ENCODE results near the gene ADAM8.
A peak's percentile ranks its signal among the peaks of the same experiment; 100 is the strongest.

The ADAM8 gene

GRCh38 chr10:133308421-133309099 is 31.9 kb upstream of the ADAM8 start, which contains the start of the genes TUBGCP2 and ZNF511:
TUBGCP2 (minus strand) TSS chr10:133308872; CDS start chr10:133302941, 5,931 bp downstream.
ZNF511 (plus strand) TSS chr10:133308914; CDS start chr10:133308944, 30 bp downstream.
- DNase-seq: peak; percentile 86

GRCh38 chr10:133307776-133308420 is 31.2 kb upstream of the ADAM8 start:
- DNase-seq: peak; percentile 66

- no peak for DNase-seq
Measured at GRCh38 chr10:133306941-133307379, 30.3 kb upstream of the ADAM8 start.

- DNase-seq: no peak
Measured at GRCh38 chr10:133306097-133306476, 29.4 kb upstream of the ADAM8 start.

DNA sequence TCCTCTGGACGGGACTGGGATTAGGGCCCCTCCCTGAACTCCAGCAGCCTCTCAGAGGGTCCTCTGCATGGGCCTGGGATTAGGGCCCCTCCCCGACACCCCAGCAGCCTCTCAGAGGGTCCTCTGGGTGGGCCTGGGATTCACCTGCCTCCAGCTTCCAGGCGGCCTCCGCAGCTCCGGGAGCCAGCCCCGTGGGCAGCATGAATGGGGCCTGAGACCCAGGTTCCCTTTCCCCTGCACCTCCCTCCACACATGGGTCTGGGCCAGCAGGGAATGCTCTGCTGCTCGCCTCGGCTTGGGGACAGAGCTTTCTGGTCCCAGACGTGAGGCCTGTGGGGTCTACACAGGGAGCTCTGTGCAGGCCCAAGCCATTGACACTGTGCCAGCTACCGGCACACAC is 26.5 kb upstream of the ADAM8 start:
- DNase-seq: no peak

GRCh38 chr10:133302230-133302629 is 25.6 kb upstream of the ADAM8 start:
- no peak for DNase-seq

DNA sequence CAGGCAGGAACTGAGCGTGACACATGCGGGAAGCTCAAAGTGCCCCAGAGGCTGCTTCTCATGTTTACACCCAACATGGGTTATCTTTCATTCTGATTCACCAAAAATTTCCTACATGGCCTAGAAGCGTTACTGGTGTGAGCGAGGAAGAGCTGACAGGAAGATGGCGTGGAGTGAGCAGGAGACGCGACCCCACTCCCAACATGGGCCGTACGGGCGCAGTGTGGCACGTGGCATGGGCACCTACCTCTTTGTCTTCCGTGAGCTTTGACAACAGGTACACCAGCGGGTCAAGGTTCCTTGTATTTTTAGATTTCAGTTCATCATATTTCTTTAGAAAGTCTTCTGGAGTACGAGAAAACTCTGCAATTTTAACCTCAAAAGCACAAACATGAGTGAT is 23.1 kb upstream of the ADAM8 start:
- DNase-seq: no peak

DNA sequence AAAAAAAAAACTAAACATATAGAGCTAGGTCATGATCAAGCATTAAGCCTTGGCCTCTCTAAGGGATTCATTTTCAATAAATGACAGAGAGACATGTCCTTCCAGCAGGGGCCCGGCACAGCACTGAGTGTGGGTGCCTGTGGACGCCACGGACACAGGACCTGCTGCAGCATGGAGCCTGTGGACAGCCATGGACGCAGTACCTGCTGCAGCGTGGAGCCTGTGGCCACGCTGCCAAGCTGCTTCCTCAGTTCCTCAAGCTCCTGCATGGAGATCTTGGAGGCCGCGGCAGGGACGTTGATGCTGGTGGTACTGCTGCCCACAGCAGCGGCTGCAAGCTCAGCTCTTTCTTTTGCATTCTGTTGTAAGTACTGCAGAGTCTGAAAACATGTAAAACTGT is 22.6 kb upstream of the ADAM8 start:
- no peak for DNase-seq

DNA sequence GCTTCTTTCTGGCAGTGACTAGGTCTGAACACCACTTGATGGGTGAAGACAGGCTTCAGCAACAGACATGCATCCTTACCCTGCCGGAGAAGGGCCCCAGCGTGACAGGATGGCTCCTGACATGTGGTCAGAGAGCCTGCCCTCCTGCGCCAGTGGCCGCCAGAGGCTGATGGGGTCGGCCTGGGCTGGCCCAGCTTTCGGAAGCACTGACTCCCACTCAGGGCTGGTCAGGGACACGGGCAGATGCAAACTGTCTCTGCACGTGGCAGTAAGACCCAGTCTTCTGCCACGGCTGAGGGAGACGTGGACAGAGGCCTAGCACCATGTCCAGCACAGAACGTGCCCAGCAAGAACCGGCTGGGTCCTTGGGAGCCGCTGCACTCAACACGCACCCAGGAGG is 21.8 kb upstream of the ADAM8 start:
- no peak for DNase-seq

DNA sequence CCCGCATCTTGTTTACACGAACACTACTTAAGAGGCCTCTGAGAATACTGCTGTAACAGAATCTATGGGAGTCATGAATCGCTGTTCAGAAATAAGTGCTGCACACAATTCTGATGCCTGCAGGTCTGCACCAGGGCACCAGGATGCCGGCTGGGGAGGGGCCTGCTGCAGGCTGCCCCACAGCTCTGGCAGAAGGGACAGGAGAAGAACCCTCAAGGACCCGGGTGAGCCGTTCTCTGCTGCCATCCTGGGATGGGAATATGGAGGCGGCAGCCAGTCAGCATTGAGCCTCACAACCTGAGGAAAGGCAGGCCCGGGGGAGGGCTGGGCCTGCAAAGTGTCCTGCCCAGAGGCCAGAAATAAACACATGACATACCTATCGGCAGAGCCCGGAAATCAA is 20.8 kb upstream of the ADAM8 start:
- DNase-seq: no peak

DNA sequence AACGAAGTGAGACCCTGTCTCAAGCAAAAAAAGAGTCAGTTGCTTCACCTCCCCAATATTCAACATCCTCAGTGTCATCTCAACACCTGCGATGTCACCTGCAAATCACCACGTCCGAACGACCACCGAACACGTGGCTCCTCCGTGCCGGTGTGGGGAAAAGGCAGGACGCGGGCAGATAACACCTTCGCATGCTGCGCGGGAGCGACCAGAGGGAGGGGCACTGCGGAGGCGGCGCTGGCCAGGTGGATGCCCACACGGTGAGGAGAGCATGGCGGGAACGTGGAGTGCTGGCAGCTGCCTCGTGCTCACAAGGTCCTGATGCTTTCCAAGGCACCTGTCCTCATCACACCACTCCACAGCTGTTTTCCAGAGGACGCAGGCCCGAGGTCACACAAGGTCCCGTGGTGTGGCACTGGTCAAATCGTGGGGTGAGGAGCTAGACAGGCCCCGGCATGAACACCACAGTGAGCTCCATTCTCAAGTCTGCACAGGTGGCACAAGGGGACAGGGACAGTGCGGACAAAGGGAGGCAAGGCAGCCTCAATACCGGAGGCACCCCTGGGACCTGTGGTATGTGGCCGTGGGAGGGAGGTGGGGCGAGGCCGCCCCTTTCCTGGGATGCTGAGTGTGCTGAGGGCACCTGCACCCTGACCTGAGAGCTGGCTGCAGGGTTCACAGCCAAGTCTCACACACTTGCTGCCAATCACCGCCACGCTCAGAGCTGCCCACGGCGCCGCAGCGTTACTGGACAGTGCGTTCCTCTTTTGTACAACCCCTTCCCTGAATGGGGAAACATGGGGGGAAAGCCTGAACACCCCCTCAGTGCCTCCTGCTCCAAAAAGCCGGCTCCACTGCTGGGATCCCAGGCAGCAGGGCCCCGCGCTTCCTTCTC is 19.0 kb upstream of the ADAM8 start:
- no peak for DNase-seq

DNA sequence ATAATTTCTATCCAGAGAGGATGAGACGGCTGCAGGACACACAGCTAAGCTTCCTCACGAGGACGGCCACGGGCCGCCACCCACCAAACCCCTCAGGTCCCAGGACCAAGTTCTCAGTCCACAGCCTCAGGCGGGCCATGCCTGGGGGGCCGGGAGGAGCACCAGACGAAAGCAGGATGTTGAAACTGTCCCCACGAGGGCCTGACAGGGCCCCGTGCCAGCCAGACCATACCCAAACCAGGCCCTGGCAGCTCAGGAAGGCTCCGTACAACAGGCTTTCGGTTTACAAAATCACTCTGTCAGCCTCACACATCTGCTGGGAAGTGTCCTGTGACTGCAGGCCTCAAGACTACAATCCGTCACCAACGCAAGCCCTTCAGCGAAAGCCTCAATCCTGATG is 17.5 kb upstream of the ADAM8 start:
- no peak for DNase-seq

- DNase-seq: no peak
Measured at GRCh38 chr10:133293810-133294119, 17.1 kb upstream of the ADAM8 start.

DNA sequence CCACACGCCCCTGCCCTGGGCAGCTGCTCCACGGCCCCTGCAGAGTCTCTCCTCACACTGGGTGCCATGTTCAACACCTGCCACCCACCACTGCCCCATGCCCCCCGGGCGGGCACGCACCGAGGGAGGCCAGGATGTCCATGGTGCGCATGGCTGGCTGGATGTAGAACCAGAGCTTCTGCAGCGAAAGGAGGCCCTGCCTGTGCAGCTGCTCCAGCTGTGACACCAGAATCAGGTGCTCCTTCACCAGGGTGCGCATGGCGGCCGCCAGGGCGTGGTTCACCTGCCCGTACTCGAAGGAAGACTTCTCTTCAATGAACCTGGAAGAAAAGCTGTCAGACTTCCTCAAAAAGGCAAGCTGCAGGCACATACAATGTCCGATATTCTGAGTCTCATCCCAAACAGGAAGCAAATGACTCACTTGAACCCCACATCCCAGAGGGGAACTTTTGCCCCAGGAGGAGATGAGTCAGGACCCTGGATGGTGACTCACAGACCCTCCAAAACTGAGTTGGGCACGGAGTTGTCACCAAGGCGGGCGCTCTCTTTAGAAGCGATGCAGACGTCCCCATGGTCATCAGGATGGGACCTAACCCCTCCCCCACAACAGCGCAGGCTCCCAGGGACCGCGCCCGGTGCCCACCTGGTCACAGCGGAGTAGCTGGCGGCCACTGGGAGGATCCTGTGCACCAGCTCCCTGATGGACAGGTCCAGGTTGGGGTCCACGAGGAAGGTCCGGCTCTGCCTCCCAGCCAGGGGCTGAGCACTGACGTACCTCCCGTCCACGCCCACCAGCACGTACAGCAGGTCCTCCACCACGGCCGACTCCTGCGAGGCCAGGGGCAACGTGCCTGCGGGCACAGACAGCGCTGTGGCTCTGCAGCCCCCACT is 16.5 kb upstream of the ADAM8 start:
- DNase-seq: no peak

- DNase-seq: no peak
Measured at GRCh38 chr10:133289761-133290160, 13.1 kb upstream of the ADAM8 start.

DNA sequence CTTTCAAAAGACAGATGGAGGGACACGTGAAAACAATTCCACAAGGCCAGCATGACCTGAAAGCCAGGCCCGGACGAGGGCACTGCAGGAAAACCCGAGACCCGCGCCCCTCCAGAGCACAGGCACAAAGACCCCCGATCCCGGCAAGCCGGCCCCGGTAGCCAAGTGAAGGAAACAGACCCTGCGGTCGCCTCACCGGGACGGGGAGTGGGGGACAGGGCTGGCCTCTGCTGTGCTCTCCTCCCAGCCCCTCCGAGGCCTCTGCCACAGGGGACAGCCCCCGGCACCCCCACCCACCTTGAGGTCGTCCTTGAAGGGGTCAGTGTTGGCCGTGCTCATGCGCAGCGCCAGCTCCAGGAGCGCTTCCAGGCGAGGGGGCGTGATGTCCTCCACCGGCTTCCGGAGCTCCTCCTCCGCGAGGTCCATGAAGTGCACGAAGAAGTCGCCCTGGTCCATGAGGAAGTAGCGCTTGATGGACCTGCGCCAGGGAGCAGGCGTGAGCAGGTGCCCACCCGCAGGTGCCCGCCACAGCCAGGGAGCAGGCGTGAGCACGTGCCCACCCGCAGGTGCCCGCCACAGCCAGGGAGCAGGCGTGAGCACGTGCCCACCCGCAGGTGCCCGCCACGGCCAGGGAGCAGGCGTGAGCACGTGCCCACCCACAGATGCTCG is 11.3 kb upstream of the ADAM8 start:
- no peak for DNase-seq

DNA sequence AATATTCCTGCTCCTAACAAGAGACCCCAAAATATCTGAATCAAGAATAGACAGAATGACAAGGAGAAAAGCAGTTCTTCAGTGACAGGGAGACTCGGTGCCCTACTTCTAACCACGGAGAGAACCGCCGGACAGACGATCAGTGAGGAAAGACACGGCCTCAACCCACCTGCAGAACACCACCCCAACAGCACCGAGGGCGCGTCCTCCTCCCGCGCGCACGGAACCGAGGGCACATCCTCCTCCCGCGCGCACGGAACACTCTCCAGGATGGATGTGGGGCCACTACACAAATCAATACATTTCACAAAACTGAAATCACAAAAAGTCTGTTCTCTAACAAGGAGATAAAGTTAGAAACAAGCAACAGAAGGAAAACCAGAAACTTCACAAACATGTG is 9.7 kb upstream of the ADAM8 start:
- DNase-seq: no peak

GRCh38 chr10:133285217-133285616 is 8.5 kb upstream of the ADAM8 start:
- DNase-seq: no peak

DNA sequence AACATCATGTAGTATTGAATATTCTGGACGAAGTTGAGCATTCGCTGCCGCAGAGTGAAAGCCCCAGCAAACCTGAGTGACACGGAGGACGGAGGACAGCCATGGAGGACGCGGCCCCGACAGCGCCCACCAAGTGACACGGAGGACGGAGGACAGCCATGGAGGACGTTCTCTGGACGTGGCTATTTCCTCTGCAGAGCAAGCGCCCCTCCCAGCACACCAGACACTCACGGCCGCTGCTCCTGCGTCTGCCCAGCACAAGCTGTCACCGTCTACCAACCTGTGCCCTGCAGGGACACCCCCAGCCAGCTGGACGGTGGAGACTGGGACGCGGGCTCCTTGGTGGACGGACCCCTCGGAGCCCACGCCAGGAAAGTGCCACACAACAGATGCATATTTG is 7.3 kb upstream of the ADAM8 start:
- no peak for DNase-seq

- DNase-seq: no peak
Measured at GRCh38 chr10:133282846-133283390, 6.2 kb upstream of the ADAM8 start.

- no peak for DNase-seq
Measured at GRCh38 chr10:133281628-133282372, 5.1 kb upstream of the ADAM8 start.

All from NCI-H69 (cell line).